Measurements from ENCODE around the gene SIPA1L2. TPM values are rescaled to one million over a fixed set of nuclear protein-coding genes. Genes with fewer than 3 reads are reported as not detected.

The SIPA1L2 gene
- total RNA-seq, 1 donor from 2014 or later = 14.9 TPM

DNA sequence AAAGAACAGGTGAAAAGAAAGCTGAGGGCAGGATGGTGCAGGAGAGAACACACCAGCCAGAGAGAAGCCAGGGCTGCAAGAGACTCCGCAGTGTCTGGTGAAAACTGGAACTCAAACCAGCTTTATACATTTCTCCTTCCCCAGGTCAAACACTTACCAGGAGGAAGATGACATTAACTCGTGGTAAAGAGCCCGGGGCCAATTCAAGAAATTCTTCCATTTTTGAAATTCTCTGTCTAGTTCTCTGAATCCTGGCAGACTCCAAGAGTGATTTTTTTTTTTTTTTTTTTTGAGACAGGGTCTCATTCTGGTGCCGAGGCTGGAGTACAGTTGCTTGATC lies 25.8 kb upstream of the SIPA1L2 start:
- FAIRE-seq (no peak), DNase-seq (ENCODE audit: low read depth) (no peak)
- no peak overlapping the region for H3K27ac Mint-ChIP-seq (ENCODE audit: unreplicated experiment)
- no peak for TF ChIP-seq CTCF (IDR thresholded peaks at IDR 0.05; ENCODE audit: insufficient read depth, low read depth, low read length)
- no peak for TF ChIP-seq EZH2 (IDR thresholded peaks at IDR 0.05; ENCODE audit: insufficient read depth, low read length)
- Histone ChIP-seq H3K79me2 (ENCODE audit: insufficient read depth, low read length) (no peaks in the 10 kb centered on the region), H3K9ac (ENCODE audit: low read length) (no peak overlapping the region), H4K20me1 (ENCODE audit: insufficient read depth, low read length) (no peaks in the 10 kb centered on the region), H3K27me3 (ENCODE audit: insufficient read depth, low read length) (peaks cover 4% of the 10 kb centered on the region), H3K4me3 (ENCODE audit: insufficient read depth, low read depth, low read length) (no peak overlapping the region), H3K9me3 (ENCODE audit: insufficient read depth, low read depth, low read length) (no peaks in the 10 kb centered on the region), H3K4me1 (ENCODE audit: insufficient read depth, low read length) (no peaks in the 10 kb centered on the region), H2AFZ (ENCODE audit: low read depth, low read length) (no peak overlapping the region), H3K36me3 (ENCODE audit: insufficient read depth, low read length) (no peaks in the 10 kb centered on the region), H3K27ac (ENCODE audit: low read depth, low read length) (no peak overlapping the region), H3K4me2 (ENCODE audit: low read length) (no peak overlapping the region)
- H3K4me1 Mint-ChIP-seq (ENCODE audit: low read depth, unreplicated experiment) = peaks cover 3% of the 10 kb centered on the region
- no peaks in the 10 kb centered on the region for H3K36me3 Mint-ChIP-seq (ENCODE audit: low read depth, unreplicated experiment)
- no peak overlapping the region for H3K4me3 Mint-ChIP-seq (ENCODE audit: unreplicated experiment)
- peaks cover 20% of the 10 kb centered on the region for H3K27me3 Mint-ChIP-seq (ENCODE audit: low read depth, unreplicated experiment)
- peaks cover 2% of the 10 kb centered on the region for H3K9me3 Mint-ChIP-seq (ENCODE audit: unreplicated experiment)

DNA sequence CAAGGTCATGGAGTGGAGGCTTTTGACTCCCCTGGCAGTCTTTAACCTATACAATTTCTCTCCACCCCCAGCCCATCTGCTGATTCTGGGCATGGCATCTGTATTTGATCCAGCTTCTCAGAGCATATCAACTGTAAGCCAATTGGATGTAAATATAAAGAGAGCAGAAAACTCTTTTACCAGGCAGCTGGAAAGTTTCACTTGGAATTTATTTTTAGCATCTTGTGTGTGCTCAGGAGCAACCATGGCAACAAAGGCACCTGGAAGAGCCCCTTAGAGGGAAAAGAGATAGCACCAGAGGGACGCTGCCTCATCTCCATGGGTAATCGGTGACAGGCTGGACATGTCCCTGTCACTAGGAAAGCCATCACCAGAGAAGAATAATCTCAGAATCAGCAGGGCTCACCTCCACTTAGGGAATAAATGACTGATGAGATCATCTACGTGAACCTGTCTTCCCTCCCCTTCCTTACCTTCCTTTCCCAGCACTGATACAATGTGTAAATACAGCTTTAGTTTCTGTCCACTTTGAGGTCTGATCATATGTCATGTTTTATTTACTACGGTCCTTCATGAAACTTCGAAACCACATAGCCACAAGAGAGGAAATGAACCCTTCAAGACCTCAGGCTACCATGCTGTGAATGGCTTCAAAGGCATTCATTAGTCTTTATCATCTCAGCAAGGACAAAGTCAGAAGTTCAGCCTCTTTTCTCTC lies 25.3 kb upstream of the SIPA1L2 start:
- H3K27ac Mint-ChIP-seq (ENCODE audit: unreplicated experiment) = no peak overlapping the region
- H3K36me3 Mint-ChIP-seq (ENCODE audit: low read depth, unreplicated experiment) = no peaks in the 10 kb centered on the region
- H3K27ac ChIP-seq (ENCODE audit: low read depth, low read length) = no peak overlapping the region

More for the DNA sequence above, 25.3 kb upstream of the SIPA1L2 start:
- Histone ChIP-seq H2AFZ (ENCODE audit: low read depth, low read length) (no peak overlapping the region), H3K79me2 (ENCODE audit: insufficient read depth, low read length) (no peaks in the 10 kb centered on the region), H3K36me3 (ENCODE audit: insufficient read depth, low read length) (no peaks in the 10 kb centered on the region), H3K4me3 (ENCODE audit: insufficient read depth, low read depth, low read length) (no peak overlapping the region), H3K27me3 (ENCODE audit: insufficient read depth, low read length) (peaks cover 5% of the 10 kb centered on the region), H4K20me1 (ENCODE audit: insufficient read depth, low read length) (no peaks in the 10 kb centered on the region), H3K4me1 (ENCODE audit: insufficient read depth, low read length) (no peaks in the 10 kb centered on the region), H3K9ac (ENCODE audit: low read length) (no peak overlapping the region), H3K4me2 (ENCODE audit: low read length) (no peak overlapping the region), H3K9me3 (ENCODE audit: insufficient read depth, low read depth, low read length) (no peaks in the 10 kb centered on the region)
- no peak for FAIRE-seq
- peak; percentile 31 for DNase-seq (ENCODE audit: low read depth)
- TF ChIP-seq EZH2 (IDR thresholded peaks at IDR 0.05; ENCODE audit: insufficient read depth, low read length) (no peak), CTCF (IDR thresholded peaks at IDR 0.05; ENCODE audit: insufficient read depth, low read depth, low read length) (no peak)
- no peak overlapping the region for H3K4me3 Mint-ChIP-seq (ENCODE audit: unreplicated experiment)
- H3K27me3 Mint-ChIP-seq (ENCODE audit: low read depth, unreplicated experiment) = peaks cover 18% of the 10 kb centered on the region
- peaks cover 3% of the 10 kb centered on the region for H3K4me1 Mint-ChIP-seq (ENCODE audit: low read depth, unreplicated experiment)
- peaks cover 2% of the 10 kb centered on the region for H3K9me3 Mint-ChIP-seq (ENCODE audit: unreplicated experiment)
